Activated CD4-positive, alpha-beta memory T cell treated with anti-CD3 and anti-CD28 coated beads for 36 hours (primary cell): ENCODE measurements around the gene IGFLR1. TPM values are rescaled to one million over a fixed set of nuclear protein-coding genes. Genes with fewer than 3 reads are reported as not detected.

Experiments
- CTCF ChIA-PET: fragments of 350-600 bp; sonication (Branson Sonifier 250); formaldehyde crosslinking; loops from one replicate; lab custom pipeline; 2021; ENCODE audit warnings: antibody characterized with exemption, inconsistent platforms; lab: Charles Lee
- POLR2A ChIA-PET: fragments of 350-600 bp; sonication (Branson Sonifier 250); formaldehyde crosslinking; loops from one replicate; lab custom pipeline; 2021; ENCODE audit warnings: antibody characterized with exemption; lab: Charles Lee
- DNase-seq: peaks from one replicate; pipeline ENCODE4 v3.0.0-alpha.2; 2020
- H3K27ac Mint-ChIP-seq: one replicate; pipeline ENCODE4 v1.8.0; 2021; ENCODE audit warnings: mixed read lengths
- H3K27me3 Mint-ChIP-seq: one replicate; pipeline ENCODE4 v1.8.0; 2021; ENCODE audit warnings: mixed read lengths
- H3K36me3 Mint-ChIP-seq: one replicate; pipeline ENCODE4 v1.8.0; 2021; ENCODE audit warnings: mixed read lengths
- H3K4me1 Mint-ChIP-seq: one replicate; pipeline ENCODE4 v1.8.0; 2021; ENCODE audit warnings: low read depth, mixed read lengths
- H3K4me3 Mint-ChIP-seq: one replicate; pipeline ENCODE4 v1.8.0; 2021; ENCODE audit warnings: mild to moderate bottlenecking, mixed read lengths
- H3K9me3 Mint-ChIP-seq: one replicate; pipeline ENCODE4 v1.8.0; 2021; ENCODE audit warnings: mixed read lengths
- intact Hi-C: fragments of 100-400 bp; cut with micrococcal nuclease; formaldehyde crosslinking; loops from one replicate; pipeline ENCODE4 v1.15.1; 2023
- total RNA-seq, 2 experiments: library from RNA; stranded (reverse); gene quantifications; one replicate each; pipeline ENCODE4 v1.2.3, GENCODE V29; 2021

IGFLR1 gene
- total RNA-seq, 2 experiments from 2014 or later, result 90.1 to 92.8 TPM

DNA sequence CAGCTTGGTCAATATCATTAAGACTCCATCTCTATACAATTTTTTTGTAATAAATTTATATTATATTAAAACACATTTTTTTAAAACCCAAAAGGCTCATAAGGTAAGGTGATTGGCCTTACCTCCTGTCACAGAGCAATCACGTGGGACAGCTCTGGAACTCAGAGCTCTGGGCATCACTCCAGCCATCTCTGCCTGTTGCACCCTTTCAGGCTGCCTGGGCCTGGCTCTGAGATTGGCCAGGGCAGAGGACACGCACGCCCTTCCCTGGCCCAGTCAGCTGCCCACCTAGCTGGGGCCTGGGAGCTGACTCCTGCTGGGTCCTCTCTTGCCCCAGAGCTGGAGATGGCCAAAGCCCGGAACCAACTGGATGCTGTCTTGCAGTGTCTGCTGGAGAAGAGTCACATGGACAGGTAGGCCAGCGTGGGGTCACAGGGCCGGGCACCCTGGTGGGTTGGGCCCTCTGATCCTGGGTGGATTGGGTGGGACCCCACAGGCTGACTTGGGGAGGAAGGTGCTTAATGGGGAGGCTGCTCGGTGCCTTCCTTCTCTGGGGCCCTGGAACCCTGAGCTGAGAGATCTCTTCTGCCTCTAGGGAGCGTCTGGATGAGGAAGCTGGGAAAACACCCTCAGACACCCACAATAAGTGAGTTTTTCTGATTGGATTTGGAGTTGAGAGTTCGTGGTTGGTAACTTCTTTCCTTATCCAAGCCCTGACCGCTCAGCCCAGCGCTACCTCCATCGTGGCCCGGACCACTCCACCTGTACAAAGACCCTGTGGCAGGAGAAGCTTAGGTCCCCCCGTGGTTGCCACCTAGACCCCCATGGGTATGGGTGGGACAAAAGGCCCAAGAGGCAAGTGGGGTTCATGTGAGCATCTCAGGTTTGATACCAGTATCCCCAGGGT is 9.8 kb upstream of the IGFLR1 start:
- DNase-seq, result no peak
- Mint-ChIP-seq H3K4me1 (peaks cover 30% of the 10 kb centered on the region), H3K9me3 (no peaks in the 10 kb centered on the region), H3K27ac (no peak overlapping the region), H3K4me3 (no peak overlapping the region), H3K36me3 (peaks cover 6% of the 10 kb centered on the region), H3K27me3 (no peaks in the 10 kb centered on the region)
- intact Hi-C loops, result no loop called here
- ChIA-PET CTCF (interaction anchor here (1.3 kb wide), 1 partner anchor 60 kb away, joined by 8 read pairs; no protein-coding TSS in a partner anchor), POLR2A (no interaction called here)

- peaks cover 4% of the 10 kb centered on the region for H3K36me3 Mint-ChIP-seq
Measured at GRCh38 chr19:35750167-35750566, 7.9 kb upstream of the IGFLR1 start.

GRCh38 chr19:35748106-35749020 is 6.1 kb upstream of the IGFLR1 start, which contains the start of gene LIN37:
LIN37 (plus strand) TSS chr19:35748576; CDS start chr19:35748725, 149 bp downstream.
- Mint-ChIP-seq H3K27ac (peak within 1 kb of the TSS; percentile 88), H3K9me3 (no peaks in the 10 kb centered on the region), H3K27me3 (no peaks in the 10 kb centered on the region), H3K36me3 (peaks cover 5% of the 10 kb centered on the region), H3K4me3 (peak within 1 kb of the TSS; percentile 94), H3K4me1 (peaks cover 42% of the 10 kb centered on the region)
- intact Hi-C loops, result loop anchor here (1.0 to 10.0 kb wide), 7 partner anchors 10 to 466 kb away; partner anchors contain the start of genes ARHGAP33, COX6B1, ETV2 and OVOL3
- CTCF ChIA-PET, result interaction anchor here (0.5 to 1.2 kb wide), 11 partner anchors 9 to 205 kb away, joined by 3 to 6 read pairs (median 3); partner anchors contain the start of gene KMT2B
- peak; percentile 99 for DNase-seq
- POLR2A ChIA-PET, result interaction anchor here (0.9 to 1.5 kb wide), 6 partner anchors 9 to 108 kb away, joined by 3 to 9 read pairs (median 6); partner anchors contain the start of genes COX6B1, KIRREL2, KMT2B and PROSER3

More at GRCh38 chr19:35750167-35750566, 7.9 kb upstream of the IGFLR1 start:
- ChIA-PET CTCF (interaction anchor here (1.1 to 1.4 kb wide), 2 partner anchors 56 to 181 kb away, joined by 3 read pairs; no protein-coding TSS in a partner anchor), POLR2A (no interaction called here)
- no peak for DNase-seq
- Mint-ChIP-seq H3K9me3 (no peaks in the 10 kb centered on the region), H3K27ac (no peak overlapping the region), H3K27me3 (no peaks in the 10 kb centered on the region), H3K4me3 (no peak overlapping the region), H3K4me1 (peaks cover 31% of the 10 kb centered on the region)
- intact Hi-C loops, result no loop called here

DNA sequence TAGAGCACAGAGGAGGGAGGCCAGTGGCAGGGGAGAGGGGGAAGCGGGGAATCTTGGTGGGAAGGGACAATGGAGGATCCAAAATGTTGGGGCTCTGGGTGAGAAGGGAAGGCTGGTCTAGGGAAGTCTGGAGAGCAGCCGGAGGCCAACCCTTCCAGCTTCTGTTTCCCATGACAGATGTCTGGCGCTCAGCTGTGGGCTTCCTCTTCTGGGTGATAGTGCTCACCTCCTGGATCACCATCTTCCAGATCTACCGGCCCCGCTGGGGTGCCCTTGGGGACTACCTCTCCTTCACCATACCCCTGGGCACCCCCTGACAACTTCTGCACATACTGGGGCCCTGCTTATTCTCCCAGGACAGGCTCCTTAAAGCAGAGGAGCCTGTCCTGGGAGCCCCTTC is 4.3 kb upstream of the IGFLR1 start:
- POLR2A ChIA-PET, result interaction anchor here (3.5 kb wide), 1 partner anchor 28 kb away, joined by 13 read pairs; the partner anchor contains the start of gene KMT2B
- H3K27ac Mint-ChIP-seq, result peak overlapping the region; percentile 98
- CTCF ChIA-PET, result no interaction called here
- DNase-seq, result no peak
- H3K9me3 Mint-ChIP-seq, result no peaks in the 10 kb centered on the region
- H3K4me3 Mint-ChIP-seq, result peak overlapping the region; percentile 93
- H3K27me3 Mint-ChIP-seq, result no peaks in the 10 kb centered on the region
- peaks cover 51% of the 10 kb centered on the region for H3K4me1 Mint-ChIP-seq
- peaks cover 16% of the 10 kb centered on the region for H3K36me3 Mint-ChIP-seq
- intact Hi-C loops, result loop anchor here (5.0 to 10.0 kb wide), 4 partner anchors 102 to 468 kb away; partner anchors contain the start of genes COX6B1, ETV2, OVOL3 and POLR2I

- Mint-ChIP-seq H3K4me1 (peaks cover 51% of the 10 kb centered on the region), H3K4me3 (peak overlapping the region; percentile 93), H3K9me3 (no peaks in the 10 kb centered on the region), H3K27me3 (no peaks in the 10 kb centered on the region), H3K27ac (peak overlapping the region; percentile 98), H3K36me3 (peaks cover 16% of the 10 kb centered on the region)
- ChIA-PET POLR2A (interaction anchor here (3.5 to 4.3 kb wide), 2 partner anchors 28 to 33 kb away, joined by 13 to 45 read pairs; partner anchors contain the start of gene KMT2B), CTCF (interaction anchor here (0.9 to 1.5 kb wide), 2 partner anchors 73 to 186 kb away, joined by 3 to 7 read pairs; no protein-coding TSS in a partner anchor)
- no peak for DNase-seq
- intact Hi-C loops, result loop anchor here (5.0 to 10.0 kb wide), 4 partner anchors 101 to 469 kb away; partner anchors contain the start of genes COX6B1, ETV2, OVOL3 and POLR2I
Measured at GRCh38 chr19:35746087-35746462, 3.8 kb upstream of the IGFLR1 start.

- H3K27ac Mint-ChIP-seq, result peak within 1 kb of the TSS; percentile 98
- peak within 1 kb of the TSS; percentile 93 for H3K4me3 Mint-ChIP-seq
- no peaks in the 10 kb centered on the region for H3K27me3 Mint-ChIP-seq
- peaks cover 21% of the 10 kb centered on the region for H3K36me3 Mint-ChIP-seq
- intact Hi-C loops, result loop anchor here (1.0 to 10.0 kb wide), 8 partner anchors 29 to 469 kb away; partner anchors contain the start of genes ARHGAP33, COX6B1, ETV2 and NFKBID
- CTCF ChIA-PET, result interaction anchor here (0.9 to 1.5 kb wide), 3 partner anchors 51 to 187 kb away, joined by 3 to 10 read pairs (median 7); no protein-coding TSS in a partner anchor
- no peaks in the 10 kb centered on the region for H3K9me3 Mint-ChIP-seq
- peak; percentile 98 for DNase-seq
- POLR2A ChIA-PET, result interaction anchor here (3.5 to 4.3 kb wide), 2 partner anchors 27 to 33 kb away, joined by 13 to 45 read pairs; partner anchors contain the start of gene KMT2B
- H3K4me1 Mint-ChIP-seq, result peaks cover 51% of the 10 kb centered on the region
Measured at GRCh38 chr19:35745328-35746086, 3.3 kb upstream of the IGFLR1 start, which contains the start of the genes PSENEN and U2AF1L4. PSENEN (plus strand) TSS chr19:35745651; CDS start chr19:35745931, 280 bp downstream. U2AF1L4 (minus strand) TSS chr19:35745418; CDS start chr19:35745391, 27 bp downstream.

DNA sequence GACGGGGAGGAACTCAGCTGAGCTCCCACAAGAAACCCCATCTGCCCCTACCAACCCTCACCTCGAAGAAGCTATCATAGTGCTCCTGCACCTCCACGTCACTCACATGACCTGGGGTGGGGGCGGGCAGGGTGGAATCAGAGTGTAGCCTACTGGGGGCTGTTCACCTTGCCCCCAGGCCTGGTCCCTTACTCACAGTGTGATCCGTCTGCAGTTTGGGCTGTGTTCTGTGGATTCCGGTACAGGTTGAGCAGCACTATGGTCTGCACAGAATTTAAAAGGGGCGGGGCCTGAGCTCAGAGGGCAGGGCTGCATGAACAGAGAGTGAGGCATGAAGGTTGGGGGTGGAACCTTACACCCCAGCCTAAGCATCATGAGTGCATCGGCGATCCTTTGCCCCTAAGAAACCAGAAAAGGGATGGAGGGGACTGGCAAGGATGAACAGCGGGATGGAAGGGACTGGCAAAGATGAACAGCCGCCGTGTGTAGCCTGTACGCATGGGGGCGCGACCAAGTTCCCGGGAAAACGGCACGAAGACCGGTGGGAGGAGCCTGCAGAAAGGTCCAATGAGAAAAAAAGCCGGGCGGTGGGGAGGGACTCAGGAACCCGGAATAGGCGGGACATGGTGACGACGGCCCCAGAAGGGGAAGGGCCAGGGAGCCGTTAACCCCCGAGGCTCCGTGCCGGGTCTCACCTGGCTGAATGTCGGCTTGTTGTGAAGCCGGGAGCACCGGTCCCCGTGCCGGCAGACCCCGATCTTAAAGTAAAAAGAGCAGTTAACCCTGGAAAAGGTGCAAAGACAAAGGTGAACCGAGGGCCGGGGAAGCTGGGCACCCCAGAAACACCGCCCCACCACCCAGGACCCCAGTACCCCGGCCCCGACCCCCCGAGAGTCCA is 2.4 kb upstream of the IGFLR1 start:
- peaks cover 24% of the 10 kb centered on the region for H3K36me3 Mint-ChIP-seq

DNA sequence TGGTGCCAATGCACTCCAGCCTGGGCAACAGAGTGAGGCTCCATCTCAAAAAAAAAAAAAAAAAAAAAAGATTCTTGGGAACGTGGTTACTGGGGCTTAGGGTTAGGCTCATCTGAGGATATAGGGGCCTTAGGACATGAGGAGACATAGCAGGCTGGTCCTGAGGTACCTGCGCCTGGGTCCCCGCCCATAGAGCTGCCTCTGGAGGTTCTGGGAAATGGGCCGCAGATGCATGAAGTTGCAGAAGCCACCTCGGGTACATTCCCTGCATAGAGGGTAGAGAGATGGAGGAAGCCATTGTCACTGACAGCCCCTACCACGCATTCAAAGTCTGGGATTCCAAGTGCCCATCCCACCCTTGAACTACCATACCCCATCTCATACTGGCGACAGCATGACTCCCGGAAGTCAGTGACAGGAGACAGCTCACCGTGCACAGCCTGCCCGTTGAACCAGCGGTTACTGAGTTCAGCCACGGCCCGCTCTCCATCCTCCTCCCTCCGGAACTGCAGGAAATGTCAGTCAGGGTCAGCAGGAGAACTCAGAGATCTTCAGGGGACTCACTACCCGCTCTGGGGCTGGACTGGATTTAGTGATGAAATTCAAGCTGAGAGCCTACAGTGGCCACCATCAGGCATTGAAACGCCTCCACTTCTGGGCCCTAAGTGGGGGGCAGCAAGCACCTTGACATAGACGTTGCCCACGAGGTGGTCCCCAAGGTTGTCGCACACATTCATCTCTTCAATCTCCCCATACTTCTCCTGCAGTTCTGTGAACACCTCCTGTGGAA is 1.6 kb upstream of the IGFLR1 start:
- no peaks in the 10 kb centered on the region for H3K9me3 Mint-ChIP-seq
- peak overlapping the region; percentile 93 for H3K4me3 Mint-ChIP-seq
- ChIA-PET CTCF (interaction anchor here (0.7 to 2.4 kb wide), 6 partner anchors 12 to 187 kb away, joined by 3 to 12 read pairs (median 5); no protein-coding TSS in a partner anchor), POLR2A (interaction anchor here (1.6 to 4.3 kb wide), 3 partner anchors 21 to 31 kb away, joined by 4 to 45 read pairs (median 13); partner anchors contain the start of gene KMT2B)
- peaks cover 45% of the 10 kb centered on the region for H3K4me1 Mint-ChIP-seq
- H3K27ac Mint-ChIP-seq, result peak overlapping the region; percentile 98
- no peaks in the 10 kb centered on the region for H3K27me3 Mint-ChIP-seq
- intact Hi-C loops, result loop anchor here (2.0 to 10.0 kb wide), 6 partner anchors 27 to 471 kb away; partner anchors contain the start of genes ARHGAP33, COX6B1, ETV2 and NFKBID
- no peak for DNase-seq
- H3K36me3 Mint-ChIP-seq, result peaks cover 25% of the 10 kb centered on the region

More for the DNA sequence above, 2.4 kb upstream of the IGFLR1 start:
- DNase-seq, result peak; percentile 96
- ChIA-PET CTCF (interaction anchor here (0.7 to 2.1 kb wide), 7 partner anchors 11 to 187 kb away, joined by 3 to 10 read pairs (median 4); no protein-coding TSS in a partner anchor), POLR2A (interaction anchor here (3.5 to 4.3 kb wide), 2 partner anchors 26 to 32 kb away, joined by 13 to 45 read pairs; partner anchors contain the start of gene KMT2B)
- intact Hi-C loops, result loop anchor here (1.0 to 10.0 kb wide), 8 partner anchors 28 to 470 kb away; partner anchors contain the start of genes ARHGAP33, COX6B1, ETV2 and NFKBID
- H3K27ac Mint-ChIP-seq, result peak overlapping the region; percentile 98
- peak overlapping the region; percentile 93 for H3K4me3 Mint-ChIP-seq
- H3K4me1 Mint-ChIP-seq, result peaks cover 46% of the 10 kb centered on the region
- H3K9me3 Mint-ChIP-seq, result no peaks in the 10 kb centered on the region
- no peaks in the 10 kb centered on the region for H3K27me3 Mint-ChIP-seq
